ENCODE measurements around the gene LIMA1. TPM values are rescaled to one million over a fixed set of nuclear protein-coding genes. Genes with fewer than 3 reads are reported as not detected.
"Not testable (repeated sequence)": the region's sequence is repeated elsewhere in the genome, so short reads cannot be mapped to it uniquely, and the experiment has no call there.

LIMA1 gene
- total and polyA plus RNA-seq, 9 of the 15 experiments (the other 6 are each of a cell fraction or from before 2014, with no cell fraction given), result 20.2 to 37.8 (median 27.3) TPM

DNA sequence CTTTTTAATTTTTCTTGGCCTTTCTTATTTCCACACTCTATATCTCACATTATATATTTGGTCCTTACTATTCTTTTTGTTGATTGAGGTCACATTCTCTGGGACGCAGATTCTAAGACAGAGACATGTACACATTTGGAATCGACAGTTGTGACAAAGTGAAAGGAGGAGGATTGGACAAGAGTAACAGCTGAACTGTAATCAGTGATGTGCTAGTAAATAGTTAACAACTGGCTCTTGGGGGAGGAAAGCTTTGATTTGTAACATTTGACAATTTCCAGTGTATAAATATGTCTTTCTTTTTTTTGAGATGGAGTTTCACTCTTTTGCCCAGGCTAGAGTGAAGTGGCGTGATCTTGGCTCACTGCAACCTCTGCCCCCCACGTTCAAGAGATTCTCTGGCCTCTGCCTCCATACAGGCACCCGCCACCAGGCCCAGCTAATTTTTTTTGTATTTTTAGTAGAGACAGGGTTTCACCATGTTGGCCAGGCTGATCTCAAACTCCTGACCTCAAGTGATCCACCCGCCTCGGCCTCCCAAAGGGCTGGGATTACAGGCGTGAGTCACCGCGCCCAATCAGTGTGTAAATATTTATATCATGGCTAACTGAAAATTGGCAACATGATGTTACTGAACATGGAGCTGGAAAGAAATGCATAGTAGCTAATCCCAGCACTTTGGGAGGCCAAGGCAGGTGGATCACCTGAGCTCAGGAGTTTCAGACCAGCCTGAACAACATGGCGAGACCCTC lies 28.7 kb upstream of the LIMA1 start:
- POLR2A ChIA-PET; FAIRE-seq; H3K9me1 ChIP-seq (ENCODE audit: control insufficient read depth, insufficient read depth, low read length); H2AFZ ChIP-seq (ENCODE audit: low read depth, low read length); H3K9ac ChIP-seq (ENCODE audit: insufficient read depth in 1 of 2, low read depth in 2 of 2, low read length in 2 of 2); H3K36me3 ChIP-seq (ENCODE audit: control insufficient read depth, insufficient read depth, low read length); DNase-seq (ENCODE audit: extremely low read depth in 1 of 4, low spot score in 3 of 4); H3K79me2 ChIP-seq (ENCODE audit: control insufficient read depth, insufficient read depth, low read length); H3K27me3 ChIP-seq (ENCODE audit: control insufficient read depth in 2 of 2, insufficient read depth in 2 of 2, low read length in 2 of 2); H3K27ac ChIP-seq (ENCODE audit: extremely low read depth, low read depth, low read length); BruUV-seq (replicated peaks); ATAC-seq; H3K4me2 ChIP-seq (ENCODE audit: insufficient read depth, low read length); H3K4me3 ChIP-seq; H4K20me1 ChIP-seq (replicated peaks; ENCODE audit: control insufficient read depth, insufficient read depth, low read length); H3K9me3 ChIP-seq (replicated peaks; ENCODE audit: control insufficient read depth, insufficient read depth, low read depth, low read length); TF ChIP-seq JUND (tag; IDR thresholded peaks at IDR 0.05; ENCODE audit: borderline replicate concordance, low read depth, low read length): not testable (repeated sequence)
- WGBS (ENCODE audit: insufficient coverage, low coverage, missing lambda C conversion rate), result 46% methylated on average over 11 of the region's 11 CpGs
- TF ChIP-seq, protein P1, sequence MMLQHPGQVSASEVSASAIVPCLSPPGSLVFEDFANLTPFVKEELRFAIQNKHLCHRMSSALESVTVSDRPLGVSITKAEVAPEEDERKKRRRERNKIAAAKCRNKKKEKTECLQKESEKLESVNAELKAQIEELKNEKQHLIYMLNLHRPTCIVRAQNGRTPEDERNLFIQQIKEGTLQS (IDR thresholded peaks at IDR 0.05), result peak; percentile 69
- TF ChIP-seq, protein P1 (CRISPR knock-in tag; conservative IDR thresholded peaks at IDR 0.05), result not testable (repeated sequence)
- peak; percentile 29; the same call in 1 of the 2 replicates for TF ChIP-seq JUND (IDR thresholded peaks at IDR 0.05; ENCODE audit: borderline replicate concordance, low read depth, low read length)
- TF ChIP-seq FOSL1 (tag; conservative IDR thresholded peaks at IDR 0.05), result peak; percentile 64
- intact Hi-C loops (cut with micrococcal nuclease), result loop anchor here (5.0 kb wide), 1 partner anchor 50 kb away; no protein-coding TSS in a partner anchor
- peaks cover 7 to 13% of the 10 kb centered on the region in 2 experiments; a peak in 3 of 5 replicates for H3K4me1 ChIP-seq (replicated peaks in 1 of 2; ENCODE audit: control insufficient read depth in 2 of 2, insufficient read depth in 2 of 2, low read length in 2 of 2)
- CTCF ChIA-PET (ENCODE audit: low intra/inter-chr PET ratio), result interaction anchor here (0.6 kb wide), 1 partner anchor 385 kb away, joined by 3 read pairs; no protein-coding TSS in a partner anchor
- in situ Hi-C loops (cut with MboI), result loop anchor here (5.0 kb wide), 2 partner anchors 135 to 240 kb away; no protein-coding TSS in a partner anchor
